Measurements from ENCODE around the gene NCAPD3.
"Not testable (repeated sequence)": the region's sequence is repeated elsewhere in the genome, so short reads cannot be mapped to it uniquely, and the experiment has no call there.

NCAPD3 gene

GRCh38 chr11:134224710-134225664 is 1.2 kb upstream of the NCAPD3 start:
- DNase-seq (ENCODE audit: low read depth in 2 of 2), result peak; percentile 30 to 43

GRCh38 chr11:134223121-134223520 is 646 bp downstream of the NCAPD3 start:
- DNase-seq (ENCODE audit: low read depth in 2 of 2), result no peak

GRCh38 chr11:134216816-134217215 is 7.0 kb downstream of the NCAPD3 start:
- DNase-seq (ENCODE audit: low read depth in 2 of 2), result no peak

GRCh38 chr11:134215836-134216235 is 7.9 kb downstream of the NCAPD3 start:
- no peak for DNase-seq (ENCODE audit: low read depth in 2 of 2)

- peak in 1 of 2 donors; percentile 42 for DNase-seq (ENCODE audit: low read depth in 2 of 2)
These were observed 16.1 kb downstream of the NCAPD3 start for GRCh38 chr11:134207538-134208239.

GRCh38 chr11:134206185-134206584 is 17.6 kb downstream of the NCAPD3 start:
- DNase-seq (ENCODE audit: low read depth in 2 of 2), result no peak

- no peak for DNase-seq (ENCODE audit: low read depth in 2 of 2)
These were observed 18.0 kb downstream of the NCAPD3 start for GRCh38 chr11:134205729-134206128.

- no peak for DNase-seq (ENCODE audit: low read depth in 2 of 2)
These were observed 21.1 kb downstream of the NCAPD3 start for GRCh38 chr11:134202661-134203060.

- DNase-seq (ENCODE audit: low read depth in 2 of 2), result no peak
These were observed 23.1 kb downstream of the NCAPD3 start for GRCh38 chr11:134200688-134201087.

GRCh38 chr11:134199531-134199930 is 24.2 kb downstream of the NCAPD3 start:
- DNase-seq (ENCODE audit: low read depth in 2 of 2), result no peak

GRCh38 chr11:134196756-134197155 is 27.0 kb downstream of the NCAPD3 start:
- no peak for DNase-seq (ENCODE audit: low read depth in 2 of 2)

- DNase-seq (ENCODE audit: low read depth in 2 of 2), result not testable (repeated sequence)
These were observed 35.7 kb downstream of the NCAPD3 start for GRCh38 chr11:134188092-134188491.

GRCh38 chr11:134181707-134182106 is 42.1 kb downstream of the NCAPD3 start:
- DNase-seq (ENCODE audit: low read depth in 2 of 2), result no peak

- no peak for DNase-seq (ENCODE audit: low read depth in 2 of 2)
These were observed 45.6 kb downstream of the NCAPD3 start for GRCh38 chr11:134178032-134178674.

- no peak for DNase-seq (ENCODE audit: low read depth in 2 of 2)
These were observed 47.5 kb downstream of the NCAPD3 start for GRCh38 chr11:134176284-134176683.

- no peak for DNase-seq (ENCODE audit: low read depth in 2 of 2)
These were observed 50.5 kb downstream of the NCAPD3 start for GRCh38 chr11:134173296-134173695.

- no peak for DNase-seq (ENCODE audit: low read depth in 2 of 2)
These were observed 51.8 kb downstream of the NCAPD3 start for GRCh38 chr11:134171951-134172350.

GRCh38 chr11:134170919-134171281 is 52.9 kb downstream of the NCAPD3 start:
- DNase-seq (ENCODE audit: low read depth in 2 of 2), result no peak

- no peak for DNase-seq (ENCODE audit: low read depth in 2 of 2)
These were observed 53.4 kb downstream of the NCAPD3 start for GRCh38 chr11:134170177-134170918.

GRCh38 chr11:134164490-134165370 is 59.0 kb downstream of the NCAPD3 start:
- no peak for DNase-seq (ENCODE audit: low read depth in 2 of 2)

- no peak for DNase-seq (ENCODE audit: low read depth in 2 of 2)
These were observed 64.1 kb downstream of the NCAPD3 start for GRCh38 chr11:134159652-134160051.

Measured in activated CD8-positive, alpha-beta memory T cell treated with anti-CD3 and anti-CD28 coated beads for 4 hours (primary cell).